NCI-H82 (cell line): ENCODE measurements around the gene DDX42.
"Not testable (repeated sequence)": the region's sequence is repeated elsewhere in the genome, so short reads cannot be mapped to it uniquely, and the experiment has no call there.

Experiments
- DNase-seq: peaks from one replicate; lab custom pipeline; 2025; lab: John Stamatoyannopoulos, UW

DDX42 gene

DNA sequence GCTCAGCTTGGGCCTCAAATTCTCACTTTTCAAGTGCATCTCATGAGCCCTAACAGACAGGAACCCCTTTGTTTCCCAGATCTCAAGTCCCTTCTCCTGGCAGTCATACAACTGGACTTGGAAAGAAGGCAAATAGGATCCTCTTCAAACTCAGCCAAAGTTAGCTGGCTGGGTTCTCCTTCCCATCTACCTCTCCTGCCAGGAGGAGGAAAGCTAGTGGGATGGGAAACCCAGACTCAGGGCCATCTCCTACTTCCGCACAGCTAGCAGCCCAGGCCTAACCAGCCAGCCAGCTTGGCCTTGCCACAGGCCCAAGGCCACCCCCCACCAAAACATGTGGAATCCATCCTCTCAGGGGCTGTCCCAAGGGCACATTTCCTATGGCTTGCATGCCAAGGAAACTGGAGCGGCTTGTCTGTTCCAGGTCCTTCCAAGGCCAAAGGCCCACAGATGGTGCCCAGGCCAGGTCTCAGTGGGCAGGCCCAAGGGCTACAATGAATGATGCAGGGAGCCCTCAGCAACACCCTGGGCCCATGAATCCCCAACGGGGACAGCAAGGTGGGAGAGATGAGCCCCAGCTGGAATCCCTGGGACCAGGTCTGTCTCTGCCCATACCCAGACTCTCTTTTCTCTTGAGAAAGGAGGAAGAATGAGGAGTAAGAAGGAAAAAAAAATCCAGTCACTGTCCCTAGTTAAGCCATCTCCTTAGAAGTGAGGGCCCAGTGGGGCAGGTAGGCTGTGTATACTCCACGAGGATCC is 66.8 kb downstream of the DDX42 start:
- peak; percentile 43 for DNase-seq

DNA sequence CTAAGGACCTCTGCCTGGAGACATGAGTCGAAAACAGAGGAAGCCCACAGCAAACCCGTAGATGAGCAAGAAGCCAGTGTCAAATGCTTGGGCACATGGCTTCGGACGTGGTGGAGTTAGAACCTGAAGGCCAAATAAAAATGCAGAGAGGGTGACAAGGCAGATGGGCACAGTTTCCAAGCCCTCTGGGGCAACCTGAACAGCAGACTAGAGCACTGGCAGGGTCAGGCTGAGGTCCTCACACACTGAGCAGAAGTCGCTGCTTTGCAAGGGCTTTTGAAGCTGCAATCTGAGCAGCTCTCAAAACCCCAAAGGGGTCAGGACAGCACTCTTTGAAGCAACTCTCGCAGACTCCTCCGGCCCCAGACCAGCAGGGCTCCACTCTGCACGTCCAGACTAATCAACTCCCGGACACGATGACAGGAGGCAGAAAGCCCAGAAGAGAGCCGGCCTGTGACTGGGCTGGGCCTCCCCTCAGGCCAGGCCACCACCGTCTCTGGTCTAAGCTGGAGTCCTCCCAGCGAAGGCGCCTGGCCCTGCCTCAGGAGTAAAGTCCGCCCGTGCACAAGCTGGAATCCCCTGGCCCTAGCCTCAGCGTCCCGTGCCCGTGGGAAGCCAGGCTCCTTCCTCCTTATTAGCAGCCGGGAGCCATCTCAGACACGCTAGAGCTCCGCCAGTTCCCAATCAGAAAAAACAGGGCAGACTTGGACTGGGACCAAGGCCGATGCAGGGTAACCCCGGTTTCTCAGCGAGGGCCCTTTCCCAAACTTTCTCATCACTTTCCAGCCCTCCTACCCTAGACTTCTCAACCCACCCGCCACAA is 67.6 kb downstream of the DDX42 start:
- DNase-seq = peak; percentile 65

DNA sequence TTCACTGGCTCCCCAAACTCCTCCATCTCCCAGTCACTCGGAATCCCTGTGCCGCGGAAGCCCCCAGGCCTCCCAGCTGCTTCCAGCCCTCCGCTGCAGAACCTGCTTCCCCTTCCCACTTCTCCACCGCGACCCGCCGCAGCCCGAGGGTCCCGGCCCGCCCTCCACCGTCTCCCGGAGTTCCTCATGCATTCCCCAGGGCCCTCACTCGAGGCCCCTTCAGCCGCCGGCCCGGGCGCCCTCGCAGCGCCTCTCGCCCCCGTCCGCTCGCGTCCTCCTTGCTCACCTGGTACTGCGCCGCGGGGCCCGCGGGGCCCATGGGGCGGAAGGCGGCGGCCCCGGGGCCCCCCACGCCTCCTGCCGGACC is 68.2 kb downstream of the DDX42 start:
- DNase-seq = peak; percentile 73

DNA sequence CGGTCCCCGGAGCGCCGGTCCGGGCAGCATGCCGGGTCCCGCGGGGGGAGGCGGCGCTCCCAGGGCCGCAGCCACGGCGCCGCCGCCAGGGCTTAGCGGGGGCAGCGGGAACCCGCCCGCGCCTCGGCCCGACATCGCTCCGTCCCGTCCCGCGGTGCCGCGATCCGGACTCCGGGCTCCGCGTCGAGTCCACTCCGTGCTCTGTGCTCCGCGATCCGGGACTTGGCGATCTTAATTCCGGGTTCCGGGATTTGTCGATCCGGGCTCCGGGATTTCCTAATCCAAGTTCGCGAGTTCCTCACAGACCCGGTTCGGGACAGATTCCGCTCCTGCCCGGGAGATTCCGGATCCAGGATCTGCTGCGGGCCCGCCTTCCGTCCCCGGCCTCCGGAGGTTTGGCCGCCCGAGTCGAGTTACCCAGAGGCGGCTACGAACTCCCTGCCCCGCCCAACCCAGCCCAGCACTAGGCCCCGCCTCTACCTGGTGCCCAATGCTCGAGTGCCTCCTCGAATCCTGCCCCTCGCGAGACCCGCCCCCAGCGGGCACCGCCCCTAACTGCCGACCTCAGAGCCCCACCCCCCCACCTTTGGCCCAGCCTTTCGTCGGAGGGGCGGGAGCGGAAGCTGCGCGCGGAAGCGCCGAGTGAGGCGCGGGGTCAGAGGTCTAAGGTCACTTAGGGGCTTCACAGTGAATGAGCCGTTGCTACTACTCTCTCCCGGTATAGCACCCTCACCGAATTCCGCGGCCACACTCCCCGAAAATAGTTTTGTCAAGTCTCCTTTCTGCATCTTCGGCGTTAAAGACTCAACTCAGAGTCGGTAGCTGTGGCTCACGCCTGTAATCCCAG is 68.8 kb downstream of the DDX42 start, which contains the start of gene SMARCD2:
SMARCD2 (minus strand) TSS at position 146 of the 847 bp plus-strand sequence; CDS start at position 135, 11 bp downstream.
- DNase-seq = peak; percentile 99

DNA sequence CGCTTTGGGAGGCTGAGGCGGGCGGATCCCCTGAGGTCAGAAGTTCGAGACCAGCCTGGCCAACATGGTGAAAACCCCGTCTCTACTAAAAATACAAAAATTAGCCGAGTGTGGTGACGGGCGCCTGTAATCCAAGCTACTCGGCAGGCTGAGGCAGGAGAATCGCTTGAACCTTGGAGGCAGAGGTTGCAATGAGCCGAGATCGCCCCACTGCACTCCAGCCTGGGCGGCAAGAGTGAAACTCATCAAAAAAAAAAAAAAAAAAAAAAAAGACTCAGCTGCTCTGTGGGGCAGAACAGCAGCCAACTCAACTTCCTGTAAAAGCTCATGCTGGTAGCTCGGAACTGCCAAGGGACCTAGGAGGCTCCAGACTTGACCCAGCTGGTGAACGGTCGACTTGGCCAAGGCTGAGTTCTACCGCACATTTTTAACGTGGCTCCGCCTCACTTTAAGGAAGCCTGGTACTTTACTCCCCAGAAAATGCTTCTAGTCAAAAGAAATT is 69.5 kb downstream of the DDX42 start:
- DNase-seq = not testable (repeated sequence)

DNA sequence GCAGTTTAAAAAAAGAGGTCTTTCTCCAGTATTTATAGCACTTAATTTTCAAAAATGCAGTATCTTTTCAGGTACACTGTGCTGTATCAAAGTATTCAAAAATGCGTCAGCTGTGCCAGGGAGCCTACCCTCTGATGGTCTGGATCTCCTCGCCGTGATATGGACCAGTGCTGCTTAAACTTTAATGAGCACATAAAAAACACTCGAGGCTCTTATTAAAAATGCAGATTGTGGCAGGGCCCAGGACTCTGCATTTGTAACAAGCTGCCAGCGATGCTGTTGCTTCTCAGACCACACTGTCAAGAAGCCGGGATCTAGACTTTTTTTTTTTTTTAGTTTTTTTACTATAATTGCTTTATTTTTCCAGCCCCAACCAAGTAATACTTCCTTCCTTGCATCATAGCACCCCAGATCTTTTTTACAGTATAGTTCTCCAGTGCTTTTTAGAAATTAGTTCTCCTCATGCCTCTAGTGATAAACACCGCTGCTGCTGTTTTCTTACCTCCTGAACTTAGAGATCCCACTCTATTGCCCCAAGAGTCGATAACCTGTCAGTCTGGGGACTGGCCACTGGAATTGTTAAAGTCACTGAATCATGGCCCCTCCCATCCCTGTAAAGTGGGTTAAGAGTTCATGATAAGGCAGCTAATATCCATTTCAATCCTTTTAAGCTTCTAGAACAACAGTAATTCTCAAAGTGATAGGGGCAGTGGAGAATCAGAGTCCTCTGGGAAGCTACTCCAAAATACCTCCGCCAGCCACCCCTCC is 70.1 kb downstream of the DDX42 start:
- peak; percentile 67 for DNase-seq

DNA sequence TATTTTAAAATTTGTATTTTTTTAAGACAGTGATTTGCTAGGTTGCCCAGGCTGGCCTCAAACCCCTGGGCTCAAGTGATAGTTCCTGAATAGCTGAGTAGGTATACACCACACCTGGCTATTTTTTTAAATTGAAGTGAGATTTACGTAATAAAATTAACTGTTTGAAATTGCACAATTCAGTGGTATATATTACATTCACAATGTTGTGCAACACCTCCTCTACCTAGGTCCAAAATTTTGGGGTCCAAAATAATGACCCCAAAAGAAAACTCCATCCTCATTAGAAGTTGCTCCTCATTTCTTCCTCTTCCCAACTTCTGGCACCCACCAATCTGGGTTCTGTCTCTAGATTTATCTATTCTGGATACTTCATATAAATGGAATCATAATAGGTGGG is 71.5 kb downstream of the DDX42 start:
- DNase-seq = no peak

DNA sequence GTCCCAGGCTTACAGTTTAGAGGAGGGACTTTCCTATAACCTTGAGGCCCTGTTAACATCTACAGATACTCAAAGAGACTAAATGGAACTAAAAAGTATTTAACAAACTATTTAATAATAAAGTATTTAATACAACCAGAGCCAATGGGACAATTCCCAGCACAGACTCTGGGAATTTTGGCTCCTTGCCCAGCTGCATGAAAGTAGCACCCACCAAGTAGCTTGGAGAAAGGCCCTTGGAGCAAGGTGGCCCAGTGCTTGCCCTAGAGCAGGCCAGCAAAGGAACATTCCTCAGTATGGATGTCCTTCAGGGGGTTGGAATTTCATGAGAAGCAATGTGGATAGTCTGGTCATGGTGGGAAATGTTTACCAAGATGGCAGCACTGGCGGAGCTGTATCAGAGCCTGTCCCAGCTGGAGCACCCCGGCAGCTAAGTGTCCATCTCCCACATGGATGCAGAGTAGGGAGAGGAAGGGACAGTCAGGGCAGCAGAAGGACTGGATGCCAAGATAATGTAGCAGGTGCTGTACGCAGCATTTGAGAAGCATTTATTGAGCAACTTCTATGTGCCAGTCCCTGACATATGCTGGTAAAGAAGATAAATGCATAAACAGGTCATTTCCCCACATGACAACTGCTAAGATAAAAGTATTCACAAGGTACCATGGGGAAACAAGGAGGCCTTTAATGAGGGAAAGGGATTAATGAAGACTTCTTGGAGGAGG is 73.7 kb downstream of the DDX42 start:
- DNase-seq = no peak

DNA sequence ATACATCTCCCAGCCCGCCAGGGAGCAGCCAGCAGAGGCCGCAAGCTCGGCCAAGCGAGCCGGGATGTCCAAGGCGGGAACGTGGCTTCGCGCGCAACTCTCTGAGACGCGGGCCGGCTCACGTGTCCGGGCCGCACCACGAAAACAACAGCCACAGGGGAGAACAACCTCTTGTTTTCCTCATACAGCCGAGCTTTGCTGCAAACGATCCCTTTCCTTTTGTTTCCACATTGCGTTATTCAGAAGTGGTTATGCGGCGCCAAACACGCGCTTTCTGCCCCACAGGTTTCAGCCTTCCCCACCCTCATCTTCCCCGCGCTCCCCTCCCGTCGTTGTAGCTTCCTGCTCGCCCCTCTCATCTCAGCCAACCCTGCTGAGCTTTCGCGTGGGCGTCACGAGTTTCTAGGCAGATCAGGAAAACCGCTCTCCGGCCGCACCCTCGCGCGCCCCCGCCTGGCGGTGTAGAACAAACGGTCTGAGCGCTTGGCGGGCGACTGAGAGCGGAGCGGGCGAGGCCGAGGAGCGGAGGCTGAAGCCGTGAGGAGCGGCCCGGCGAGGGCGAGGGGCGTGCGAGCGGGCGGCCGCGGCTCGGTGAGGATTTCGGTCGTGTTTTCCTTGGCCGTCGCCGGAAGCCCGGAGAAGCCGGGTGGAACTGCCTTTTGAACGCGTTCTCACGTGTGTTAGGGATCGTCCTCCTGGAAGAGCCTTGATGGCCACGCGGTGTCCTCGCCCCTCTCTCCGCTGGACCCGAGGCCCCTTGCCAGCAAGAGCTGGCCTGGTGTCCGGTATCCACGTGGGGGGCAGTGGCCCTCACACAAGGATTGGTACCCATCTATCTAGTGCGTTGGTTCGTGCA is 75.1 kb downstream of the DDX42 start:
- DNase-seq = no peak

DNA sequence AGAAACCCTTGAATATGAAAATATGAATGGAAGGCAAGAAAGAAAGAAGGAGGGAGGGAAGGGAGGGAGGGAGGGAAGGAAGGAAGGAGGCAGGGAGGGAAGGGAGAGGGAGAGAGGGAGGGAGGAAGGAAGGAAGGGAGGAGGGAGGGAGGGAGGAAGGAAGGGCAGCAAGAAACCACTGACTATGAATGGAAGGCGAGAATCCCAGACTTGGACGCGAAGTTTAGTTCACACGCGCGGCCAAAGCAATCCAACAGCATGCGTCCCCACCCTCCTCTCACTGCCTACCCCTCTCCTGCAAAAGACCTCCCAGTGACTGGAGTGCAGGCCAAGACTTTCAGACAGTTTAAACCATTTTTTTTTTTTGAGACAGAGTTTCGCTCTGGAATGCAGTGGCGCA is 76.4 kb downstream of the DDX42 start:
- no peak for DNase-seq

DNA sequence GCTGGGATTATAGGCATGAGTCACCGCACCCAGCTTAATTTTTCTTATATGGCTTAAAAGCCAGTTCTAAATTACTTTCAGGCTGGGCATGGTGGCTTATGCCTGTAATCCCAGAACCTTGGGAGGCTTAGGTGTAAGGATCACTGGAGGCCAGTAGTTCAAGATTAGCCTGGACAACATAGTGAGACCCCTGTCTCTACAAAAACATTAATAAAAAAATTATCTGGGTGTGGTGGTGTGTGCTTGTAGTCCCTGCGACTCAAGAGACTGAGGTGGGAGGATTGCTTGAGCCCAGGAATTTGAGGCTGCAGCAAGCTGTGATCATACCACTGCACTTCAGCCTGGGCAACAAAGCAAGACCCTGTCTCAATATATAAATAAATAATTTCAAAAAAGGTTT is 79.3 kb downstream of the DDX42 start:
- peak; percentile 43 for DNase-seq

DNA sequence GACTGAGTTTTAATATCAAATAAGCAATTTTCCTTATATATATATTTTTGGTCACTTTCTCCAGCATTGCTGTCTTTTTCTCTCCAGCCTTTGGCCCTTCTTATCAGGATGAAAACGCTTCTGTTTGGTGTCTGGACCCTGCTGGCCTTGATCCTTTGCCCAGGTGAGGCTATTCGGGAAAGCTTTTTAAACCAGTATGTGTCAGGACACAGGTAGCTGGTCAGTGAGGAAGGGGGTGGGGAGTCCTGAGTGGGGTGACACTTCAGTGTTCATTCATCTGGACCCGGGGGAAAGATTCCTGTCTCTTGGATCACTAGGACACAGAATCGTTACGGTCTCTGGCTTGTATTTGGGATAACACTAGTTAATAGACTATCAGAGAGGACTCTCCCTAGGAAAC is 80.7 kb downstream of the DDX42 start:
- DNase-seq = no peak

DNA sequence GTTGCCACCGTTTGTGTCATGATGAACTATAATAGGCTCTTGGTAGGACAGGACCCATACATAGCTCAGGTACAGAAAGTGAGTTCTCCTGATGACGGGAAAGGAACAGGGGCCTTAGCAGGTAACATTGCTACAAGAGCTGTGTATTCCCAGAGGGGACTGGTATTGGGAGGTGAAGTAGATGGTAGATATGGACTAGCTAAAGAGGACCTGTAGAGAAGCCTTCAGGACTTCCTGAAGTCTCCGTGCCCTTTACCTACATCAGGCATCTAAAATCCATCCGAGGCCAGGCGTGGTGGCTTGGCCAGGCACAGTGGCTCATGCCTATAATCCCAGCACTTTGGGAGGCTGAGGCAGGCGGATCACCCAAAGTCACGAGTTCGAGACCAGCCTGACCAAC is 81.2 kb downstream of the DDX42 start:
- DNase-seq = no peak

DNA sequence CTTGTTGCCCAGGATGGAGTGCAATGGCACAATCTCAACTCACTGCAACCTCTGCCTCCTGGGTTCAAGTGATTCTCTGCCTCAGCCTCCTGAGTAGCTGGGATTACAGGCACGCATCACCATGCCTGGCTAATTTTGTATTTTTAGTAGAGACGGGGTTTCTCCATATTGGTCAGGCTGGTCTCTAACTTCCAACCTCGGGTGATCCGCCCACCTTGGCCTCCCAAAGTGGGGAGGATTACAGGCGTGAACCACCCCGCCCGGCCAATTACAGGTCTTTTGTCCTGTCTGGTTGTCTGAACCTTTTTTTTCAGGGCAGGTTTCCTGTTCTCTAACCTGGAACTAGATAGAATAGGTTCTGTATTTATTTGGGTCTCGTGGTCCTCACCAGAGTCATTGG is 82.5 kb downstream of the DDX42 start:
- not testable (repeated sequence) for DNase-seq

DNA sequence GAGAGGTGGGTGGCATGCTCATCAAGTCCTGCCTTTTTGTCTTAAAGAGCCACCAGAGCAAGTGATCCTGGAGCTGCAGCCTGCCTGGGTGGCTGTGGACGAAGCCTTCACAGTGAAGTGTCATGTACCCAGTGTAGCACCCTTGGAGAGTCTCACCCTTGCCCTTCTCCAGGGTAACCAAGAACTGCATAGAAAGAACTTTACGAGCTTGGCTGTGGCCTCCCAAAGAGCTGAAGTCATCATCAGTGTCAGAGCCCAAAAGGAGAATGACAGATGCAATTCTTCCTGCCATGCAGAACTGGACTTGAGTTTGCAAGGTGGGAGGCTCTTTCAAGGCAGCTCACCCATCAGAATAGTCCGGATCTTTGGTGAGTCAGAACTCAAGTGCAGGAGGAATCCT is 85.3 kb downstream of the DDX42 start:
- no peak for DNase-seq

DNA sequence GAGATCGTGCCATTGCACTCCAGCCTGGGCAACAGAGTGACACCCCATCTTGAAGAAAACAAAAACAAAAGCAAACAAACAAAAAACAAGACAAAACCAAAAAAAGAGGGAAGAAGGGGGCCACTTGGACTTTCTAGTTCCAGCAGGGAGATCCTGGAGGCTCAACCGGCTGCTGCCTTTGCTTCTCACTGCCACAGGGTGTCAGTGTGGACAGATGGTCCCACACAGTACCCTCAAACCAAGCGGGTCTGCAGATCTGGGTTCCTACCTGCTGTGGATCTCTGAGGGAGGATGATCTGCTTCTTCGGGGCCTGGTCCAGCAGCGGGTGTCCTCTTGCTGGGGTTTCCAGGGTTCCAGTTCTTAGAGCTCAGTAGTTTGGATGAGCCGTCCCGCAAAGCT is 92.7 kb downstream of the DDX42 start:
- DNase-seq = peak; percentile 32
